Activated CD4-positive, alpha-beta T cell treated with anti-CD3 and anti-CD28 coated beads for 1 hour (primary cell): ENCODE data around the gene IL12RB1.

Experiments
- DNase-seq: peaks from one replicate; pipeline ENCODE4 v3.0.0-alpha.2; 2020

IL12RB1 gene

DNA sequence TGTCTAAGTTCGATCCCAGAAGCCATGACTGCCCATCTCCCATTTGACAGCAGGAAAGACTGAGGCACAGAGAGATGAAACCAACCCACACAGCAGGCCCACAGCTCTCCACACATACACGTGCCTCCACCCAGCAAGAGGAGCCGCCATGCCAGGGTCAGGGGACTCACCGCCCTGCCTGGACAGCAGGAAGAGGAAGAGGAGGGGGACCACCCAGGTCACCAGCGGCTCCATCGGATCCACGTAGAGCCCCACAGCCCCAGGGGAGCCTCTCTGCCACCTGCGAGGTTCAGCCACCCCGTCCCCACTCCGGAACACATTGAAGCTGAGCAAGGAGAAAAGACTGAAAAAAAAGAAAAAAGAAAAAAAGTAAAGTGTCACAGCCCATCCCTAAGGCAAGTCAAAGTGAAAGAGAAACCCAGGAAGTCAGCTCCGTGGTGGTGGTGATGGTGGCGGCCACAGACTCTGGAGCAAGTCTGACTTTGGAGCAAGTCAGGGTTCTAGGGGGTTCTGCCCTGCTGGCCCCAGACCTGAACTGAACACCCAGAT is at the start of gene IL12RB1:
IL12RB1 (minus strand) TSS at position 345 of the 549 bp plus-strand sequence; CDS start at position 234, 111 bp downstream.
- DNase-seq, result no peak

- no peak for DNase-seq
Observed at GRCh38 chr19:18135712-18136584, 49.2 kb upstream of the IL12RB1 start.

GRCh38 chr19:18131841-18132596 is 45.3 kb upstream of the IL12RB1 start:
- no peak for DNase-seq

- no peak for DNase-seq
Observed at GRCh38 chr19:18130523-18131242, 43.9 kb upstream of the IL12RB1 start.

GRCh38 chr19:18128805-18129204 is 42.1 kb upstream of the IL12RB1 start:
- no peak for DNase-seq

GRCh38 chr19:18128044-18128443 is 41.3 kb upstream of the IL12RB1 start:
- DNase-seq, result no peak

DNA sequence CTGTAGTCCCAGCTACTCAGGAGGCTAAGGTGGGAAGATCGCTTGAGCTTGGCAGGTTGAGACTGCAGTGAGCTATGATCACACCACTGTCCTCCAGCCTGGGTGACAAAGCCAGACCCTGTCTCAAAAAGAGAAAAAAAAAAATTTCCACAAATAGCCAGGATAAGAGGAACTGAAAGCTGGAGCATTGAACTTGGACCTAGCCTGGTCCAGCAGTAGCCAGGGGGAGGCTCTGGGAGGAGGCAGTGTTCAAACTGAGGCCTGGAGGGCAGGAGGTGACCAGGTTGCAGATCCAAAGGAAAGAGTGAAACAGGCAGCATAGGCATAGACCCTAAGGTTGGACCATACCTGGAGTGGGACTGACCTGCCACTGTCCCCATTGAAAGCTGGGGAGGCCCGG is 39.4 kb upstream of the IL12RB1 start:
- no peak for DNase-seq

DNA sequence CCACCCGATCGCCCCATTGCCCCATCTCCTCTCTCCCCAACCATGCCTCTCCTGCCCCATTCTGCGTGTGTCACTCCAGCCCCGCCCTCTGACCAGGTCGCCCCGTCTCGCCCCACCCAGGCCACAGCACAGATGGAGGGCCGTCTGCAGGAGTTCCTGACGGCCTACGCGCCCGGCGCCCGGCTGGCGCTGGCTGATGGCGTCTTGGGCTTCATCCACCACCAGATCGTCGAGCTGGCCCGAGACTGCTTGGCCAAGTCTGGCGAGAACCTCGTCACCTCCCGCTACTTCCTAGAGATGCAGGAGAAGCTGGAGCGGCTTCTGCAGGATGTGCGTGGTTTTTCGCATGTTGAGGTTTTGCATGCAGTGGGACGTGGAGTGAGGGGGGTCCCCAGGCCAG is 37.1 kb upstream of the IL12RB1 start:
- DNase-seq, result no peak

DNA sequence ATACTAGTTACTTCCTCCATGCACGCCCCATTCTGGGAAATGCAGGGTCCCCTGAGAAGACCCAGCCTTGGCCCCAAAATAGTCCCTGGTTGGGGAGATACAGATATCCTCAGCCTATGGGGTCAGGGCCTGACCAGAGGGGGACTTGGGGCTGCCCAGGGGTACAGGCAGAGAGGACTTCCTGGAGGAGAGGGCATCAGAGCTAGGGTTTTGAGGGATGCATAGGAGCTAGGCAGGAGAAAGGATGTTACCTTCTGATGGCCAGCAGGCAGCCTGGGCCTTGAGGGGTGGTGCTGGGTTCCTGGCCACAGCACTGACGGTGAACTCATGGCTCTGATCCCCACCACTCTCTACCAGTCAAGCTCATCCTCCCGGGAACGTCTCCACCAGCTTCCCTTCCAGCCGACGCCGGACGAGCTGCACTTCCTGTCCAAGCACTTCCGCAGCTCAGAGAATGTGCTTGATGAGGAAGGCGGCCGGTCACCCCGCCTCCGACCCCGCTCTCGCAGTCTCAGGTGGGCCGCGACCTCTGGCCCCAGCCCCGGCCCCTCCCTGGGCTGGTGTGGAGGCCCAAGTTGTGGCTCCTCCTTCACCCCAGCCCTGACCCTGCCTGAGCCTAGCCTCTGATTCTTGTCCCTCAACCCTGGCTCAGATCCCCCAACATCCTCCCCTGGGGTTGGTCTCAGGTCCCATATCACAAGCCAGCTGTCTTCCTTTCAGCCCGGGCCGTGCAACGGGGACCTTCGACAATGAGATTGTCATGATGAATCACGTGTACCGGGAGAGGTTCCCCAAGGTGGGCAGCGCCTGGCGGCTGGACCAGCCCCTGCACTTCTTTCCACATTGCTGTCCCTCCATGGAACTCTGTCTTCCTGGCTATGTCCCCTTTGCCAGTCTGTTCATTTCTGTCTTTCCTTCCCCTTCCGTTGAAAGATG is 36.4 kb upstream of the IL12RB1 start:
- no peak for DNase-seq

DNA sequence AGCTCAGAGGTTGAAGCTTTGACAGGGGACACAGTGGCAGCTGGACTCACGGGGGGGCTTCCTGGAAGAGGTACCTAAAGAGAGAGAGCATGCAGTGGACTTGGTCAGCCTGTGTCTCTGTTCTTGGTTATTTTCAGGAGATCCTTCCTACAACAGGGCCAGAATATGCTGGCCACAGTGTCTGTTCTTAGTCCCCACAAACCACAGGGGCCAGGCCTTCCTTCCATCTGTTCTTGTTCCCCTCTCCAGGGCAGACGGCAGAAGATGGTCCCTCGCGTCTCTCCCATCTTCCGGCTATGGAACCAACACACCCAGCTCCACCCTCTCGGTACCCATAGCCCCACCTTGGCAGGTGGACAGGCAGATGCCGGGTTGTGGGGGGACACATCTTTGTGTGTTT is 35.7 kb upstream of the IL12RB1 start:
- no peak for DNase-seq

- no peak for DNase-seq
Observed at GRCh38 chr19:18121166-18121565, 34.4 kb upstream of the IL12RB1 start.

GRCh38 chr19:18120127-18120526 is 33.4 kb upstream of the IL12RB1 start:
- DNase-seq, result no peak

- peak; percentile 43 for DNase-seq
Observed at GRCh38 chr19:18119717-18120105, 33.0 kb upstream of the IL12RB1 start.

DNA sequence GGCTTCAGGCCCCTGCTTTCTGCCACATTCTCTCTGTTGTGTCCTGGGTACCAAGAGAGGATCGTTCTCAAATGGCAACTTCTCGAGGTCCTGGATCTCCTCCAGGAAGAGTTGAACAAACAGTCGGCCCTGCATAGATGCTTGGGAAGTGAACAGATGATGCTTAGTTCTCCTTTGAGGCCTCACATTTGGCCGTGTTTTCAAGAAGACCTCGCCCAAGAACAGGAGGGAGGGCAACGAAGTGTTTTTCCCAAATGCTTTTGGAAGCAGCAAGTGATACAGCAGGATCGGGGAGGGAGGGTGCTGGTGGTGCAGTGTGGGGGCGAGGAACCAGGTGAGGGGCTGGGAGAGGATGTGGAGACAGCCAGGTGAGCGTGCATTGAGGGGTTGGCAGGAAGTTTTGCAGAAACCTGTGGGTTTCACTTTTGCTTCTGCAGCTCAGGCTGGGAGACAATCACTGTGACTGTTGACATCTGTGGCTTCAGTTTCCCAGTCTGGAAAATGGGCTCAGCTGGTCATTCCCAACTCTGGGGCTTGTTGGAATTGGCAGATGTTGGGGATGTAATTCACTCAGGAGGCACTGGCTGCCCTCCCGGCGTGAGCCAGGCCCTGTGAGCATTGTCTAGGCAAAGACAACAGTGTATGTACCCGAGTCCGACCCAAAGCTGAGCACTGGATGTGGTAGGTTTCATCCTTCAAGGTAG is 32.4 kb upstream of the IL12RB1 start:
- DNase-seq, result peak; percentile 33

DNA sequence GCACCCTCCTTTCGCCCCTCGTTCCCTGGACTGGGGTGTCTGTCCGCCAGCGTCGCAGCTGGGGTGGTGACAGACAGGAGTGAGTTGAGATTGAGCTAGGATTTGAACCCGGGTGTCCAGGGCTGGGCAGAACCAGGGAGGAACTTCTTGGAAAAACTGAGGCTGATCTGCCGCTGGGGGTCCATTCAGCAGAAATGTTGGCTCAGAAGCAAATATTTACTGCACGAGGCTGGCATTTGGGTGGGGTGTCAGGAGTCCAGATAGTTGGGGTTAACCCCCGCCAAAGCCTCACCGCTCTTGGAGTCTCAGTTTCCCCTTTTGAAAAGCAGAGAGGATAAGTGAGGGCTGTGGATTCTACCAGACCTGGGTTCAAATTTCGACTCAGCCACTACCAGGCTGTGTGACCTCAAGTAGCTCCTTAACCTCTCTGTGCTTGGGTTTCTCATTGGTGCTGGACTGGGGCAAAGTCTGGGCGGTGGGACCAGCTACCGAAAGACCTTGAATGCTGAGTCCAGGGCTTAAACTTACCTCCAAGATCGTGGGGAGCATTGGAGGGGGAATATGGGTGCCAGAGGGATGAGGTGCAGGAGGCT is 31.8 kb upstream of the IL12RB1 start:
- DNase-seq, result no peak

- DNase-seq, result peak; percentile 94
Observed at GRCh38 chr19:18117692-18118378, 31.1 kb upstream of the IL12RB1 start.

DNA sequence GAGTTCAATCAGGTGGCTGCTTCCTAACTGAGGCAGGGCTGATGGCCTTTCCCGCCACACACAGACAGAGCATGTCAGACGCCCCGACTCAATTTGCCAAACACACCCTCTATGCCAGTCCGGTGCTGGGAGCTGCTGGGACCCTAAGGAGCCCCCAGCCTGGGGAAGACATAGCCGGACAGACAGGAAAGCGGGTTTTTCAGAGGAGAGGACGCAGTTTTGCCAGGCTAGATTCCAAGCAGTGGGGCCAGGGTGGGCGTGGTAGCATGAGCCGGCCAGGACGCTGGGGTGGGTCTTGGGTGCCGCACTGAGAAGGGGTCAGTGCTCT is 30.6 kb upstream of the IL12RB1 start:
- no peak for DNase-seq

- no peak for DNase-seq
Observed at GRCh38 chr19:18114483-18114882, 27.7 kb upstream of the IL12RB1 start.

- no peak for DNase-seq
Observed at GRCh38 chr19:18113827-18114226, 27.1 kb upstream of the IL12RB1 start.

- DNase-seq, result peak; percentile 66
Observed at GRCh38 chr19:18112989-18113478, 26.3 kb upstream of the IL12RB1 start.
